SJSA1 (cell line): ENCODE results near the gene HTR3E. TPM values are rescaled to one million over a fixed set of nuclear protein-coding genes. Genes with fewer than 3 reads are reported as not detected.
"Not testable (repeated sequence)": the region's sequence is repeated elsewhere in the genome, so short reads cannot be mapped to it uniquely, and the experiment has no call there.

Source experiments
- DNase-seq, 2 experiments: peaks; one replicate each; pipeline ENCODE4 v3.0.0-alpha.2; 2015 to 2020; ENCODE audit warnings: low spot score in 2 of 2, low read depth in 1 of 2
- H3K27ac ChIP-seq: fragments of 250-450 bp; sonication (Bioruptor Pico); 2 replicates; pipeline ENCODE4 v1.5.1; 2020; ENCODE audit warnings: mild to moderate bottlenecking, moderate library complexity
- H3K27me3 ChIP-seq: fragments of 250-450 bp; sonication (Bioruptor Pico); replicated peaks from 2 replicates; pipeline ENCODE4 v1.5.1; 2020; ENCODE audit warnings: mild to moderate bottlenecking, moderate library complexity
- H3K36me3 ChIP-seq: fragments of 250-450 bp; sonication (Bioruptor Pico); 2 replicates; pipeline ENCODE4 v1.5.1; 2020; ENCODE audit warnings: mild to moderate bottlenecking
- H3K4me1 ChIP-seq: fragments of 250-450 bp; sonication (Bioruptor Pico); replicated peaks from 2 replicates; pipeline ENCODE4 v1.6.1; 2021; ENCODE audit warnings: mild to moderate bottlenecking
- H3K4me3 ChIP-seq: fragments of 250-450 bp; sonication (Bioruptor Pico); 2 replicates; pipeline ENCODE4 v1.5.1; 2020; ENCODE audit warnings: mild to moderate bottlenecking
- H3K9me3 ChIP-seq: fragments of 250-450 bp; sonication (Bioruptor Pico); replicated peaks from 2 replicates; pipeline ENCODE4 v1.5.1; 2020; ENCODE audit warnings: mild to moderate bottlenecking
- total RNA-seq: library from RNA; depleted of rRNA; stranded (reverse); fragments of >200 nt; shearing (Covaris generic); gene quantifications from 2 replicates; pipeline ENCODE4 v1.2.3, GENCODE V29; 2014

The HTR3E gene
- total RNA-seq, 1 experiment from 2014 or later: not detected

DNA sequence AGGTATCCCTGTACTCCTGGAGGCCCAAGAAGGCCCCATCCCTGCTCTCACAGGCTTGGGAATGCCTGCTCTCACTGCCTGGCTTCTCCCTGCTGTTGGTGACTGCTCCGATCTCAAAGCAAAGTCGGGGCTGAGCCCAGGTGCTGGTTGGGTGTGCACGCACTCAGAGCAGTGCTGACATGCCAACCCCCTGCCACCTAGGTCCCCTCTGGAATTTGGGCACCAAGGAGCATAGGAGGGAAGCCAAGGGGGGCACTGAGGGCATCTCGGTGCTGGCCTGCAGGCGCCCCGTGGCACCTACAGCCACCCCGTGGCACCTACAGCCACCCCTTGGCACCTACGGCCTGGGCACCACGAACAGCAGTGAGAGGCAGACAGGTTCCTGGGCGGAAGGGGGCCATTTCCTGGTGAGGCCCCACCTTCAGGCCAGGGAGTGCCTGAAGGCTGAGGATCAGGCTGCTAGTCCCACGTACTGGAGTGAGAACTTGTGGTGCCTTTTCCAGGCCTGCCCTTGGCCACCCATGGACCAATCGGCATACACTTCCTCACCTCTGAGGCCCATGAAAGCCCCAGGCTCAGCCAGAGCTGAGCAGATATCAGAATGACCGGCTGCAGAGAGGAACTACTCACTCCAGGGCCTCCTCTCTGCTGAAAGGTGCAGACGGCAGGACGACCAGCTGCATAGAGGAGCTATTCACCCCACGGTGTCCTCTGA is 15.6 kb upstream of the HTR3E start:
- H3K4me3 ChIP-seq: no peak overlapping the region
- no peak for DNase-seq
- peaks cover 14% of the 10 kb centered on the region for H3K4me1 ChIP-seq
- H3K36me3 ChIP-seq: no peaks in the 10 kb centered on the region
- no peak overlapping the region for H3K27ac ChIP-seq
- peaks cover 6% of the 10 kb centered on the region; the same call in 1 of the 2 replicates for H3K9me3 ChIP-seq
- H3K27me3 ChIP-seq: no peaks in the 10 kb centered on the region

DNA sequence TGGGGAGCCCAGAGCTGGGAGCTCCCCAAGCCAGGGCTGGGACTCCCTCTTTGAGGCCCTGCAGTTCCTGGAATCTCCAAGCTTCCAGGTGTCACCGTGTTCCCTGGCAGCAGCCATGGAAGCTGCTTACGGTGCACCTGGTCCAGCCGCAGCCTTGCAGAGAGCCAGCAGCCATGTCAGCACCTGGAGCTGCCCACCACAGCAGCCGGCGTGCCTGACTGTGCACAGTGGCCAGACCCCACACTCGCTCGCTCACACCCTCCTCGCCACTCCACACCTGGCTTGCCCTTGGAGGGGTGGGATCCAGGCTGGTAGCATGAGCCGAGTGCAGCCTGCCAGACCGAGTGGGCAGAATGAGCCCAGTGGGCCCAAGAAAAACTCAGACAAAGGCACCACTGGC is 14.8 kb upstream of the HTR3E start:
- Histone ChIP-seq H3K4me1 (peaks cover 14% of the 10 kb centered on the region), H3K36me3 (no peaks in the 10 kb centered on the region), H3K4me3 (no peak overlapping the region), H3K27ac (no peak overlapping the region), H3K9me3 (peaks cover 6% of the 10 kb centered on the region; the same call in 1 of the 2 replicates), H3K27me3 (no peaks in the 10 kb centered on the region)
- no peak for DNase-seq

DNA sequence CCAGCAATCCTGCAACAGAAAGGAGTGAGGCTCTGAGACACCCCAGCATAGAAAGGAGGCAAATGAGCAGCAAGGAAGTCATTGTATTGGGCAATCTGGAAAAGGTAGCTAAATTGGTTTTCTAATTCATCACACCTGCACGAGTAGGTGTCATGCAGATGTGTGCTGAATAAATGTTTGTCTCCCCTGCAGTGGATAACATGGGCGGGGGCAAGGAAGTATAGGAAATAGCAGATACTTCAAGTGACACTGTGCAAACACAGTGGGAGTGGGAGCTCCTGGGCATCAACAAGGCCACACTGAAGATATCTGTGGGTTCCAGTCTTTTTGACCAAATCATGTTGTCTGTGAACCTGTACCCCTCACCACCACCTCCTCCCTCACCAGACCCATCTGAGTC is 14.4 kb upstream of the HTR3E start:
- no peaks in the 10 kb centered on the region for H3K36me3 ChIP-seq
- H3K4me3 ChIP-seq: no peak overlapping the region
- DNase-seq: no peak
- H3K9me3 ChIP-seq: peaks cover 6% of the 10 kb centered on the region; the same call in 1 of the 2 replicates
- H3K4me1 ChIP-seq: peaks cover 14% of the 10 kb centered on the region
- H3K27me3 ChIP-seq: no peaks in the 10 kb centered on the region
- no peak overlapping the region for H3K27ac ChIP-seq

DNA sequence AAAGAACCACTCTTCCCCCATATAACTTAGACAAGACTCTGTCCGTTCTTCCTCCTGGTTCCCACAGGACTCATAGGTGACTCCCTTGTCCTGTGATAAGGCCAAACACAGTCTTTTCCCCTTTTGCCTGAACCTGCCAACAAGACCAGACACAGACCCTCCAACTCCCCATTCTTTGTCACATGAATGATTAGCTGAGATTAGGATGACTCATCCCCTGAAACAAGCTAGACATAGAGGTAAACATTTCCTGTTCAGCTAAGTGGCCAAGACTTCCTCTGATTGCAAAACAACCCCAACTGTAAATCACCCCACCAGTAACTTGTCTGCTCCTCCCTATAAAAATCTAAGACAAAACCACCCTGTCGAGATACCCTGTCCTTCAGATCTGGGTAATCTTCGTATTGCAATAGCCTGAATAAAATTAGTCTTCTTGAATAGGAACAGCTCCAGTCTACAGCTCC is 11.4 kb upstream of the HTR3E start:
- Histone ChIP-seq H3K9me3 (peaks cover 6% of the 10 kb centered on the region; the same call in 1 of the 2 replicates), H3K27ac (no peak overlapping the region), H3K4me3 (no peak overlapping the region), H3K27me3 (no peaks in the 10 kb centered on the region), H3K36me3 (no peaks in the 10 kb centered on the region), H3K4me1 (peaks cover 5% of the 10 kb centered on the region; the same call in 1 of the 2 replicates)
- DNase-seq: no peak

DNA sequence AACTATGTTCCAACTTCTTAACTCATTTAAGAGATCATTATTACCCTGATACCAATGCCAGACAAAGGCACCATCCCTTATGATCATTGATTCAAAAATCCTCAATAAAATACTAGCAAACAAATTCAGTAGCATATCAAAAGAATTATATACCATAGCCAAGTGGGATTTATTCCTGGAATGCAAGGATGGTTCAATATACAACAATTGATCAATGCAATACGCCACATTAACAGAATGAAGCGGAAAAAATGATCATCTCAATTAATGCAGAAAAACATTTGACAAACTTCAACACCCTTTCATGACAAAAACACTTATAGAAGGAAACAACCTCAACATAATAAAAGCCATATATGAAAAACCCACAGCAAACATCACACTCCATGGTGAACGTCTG is 4.7 kb upstream of the HTR3E start:
- Histone ChIP-seq H3K4me3 (no peak overlapping the region), H3K27ac (no peak overlapping the region), H3K4me1 (peaks cover 5% of the 10 kb centered on the region), H3K27me3 (no peaks in the 10 kb centered on the region), H3K9me3 (peaks cover 12% of the 10 kb centered on the region), H3K36me3 (no peaks in the 10 kb centered on the region)
- DNase-seq: no peak

GRCh38 chr3:184097556-184097955 is 692 bp downstream of the HTR3E start:
- Histone ChIP-seq H3K27me3 (no peaks in the 10 kb centered on the region), H3K4me3 (no peak overlapping the region), H3K27ac (no peak overlapping the region), H3K4me1 (no peaks in the 10 kb centered on the region; the same call in 1 of the 2 replicates), H3K36me3 (no peaks in the 10 kb centered on the region), H3K9me3 (no peaks in the 10 kb centered on the region)
- DNase-seq: no peak

DNA sequence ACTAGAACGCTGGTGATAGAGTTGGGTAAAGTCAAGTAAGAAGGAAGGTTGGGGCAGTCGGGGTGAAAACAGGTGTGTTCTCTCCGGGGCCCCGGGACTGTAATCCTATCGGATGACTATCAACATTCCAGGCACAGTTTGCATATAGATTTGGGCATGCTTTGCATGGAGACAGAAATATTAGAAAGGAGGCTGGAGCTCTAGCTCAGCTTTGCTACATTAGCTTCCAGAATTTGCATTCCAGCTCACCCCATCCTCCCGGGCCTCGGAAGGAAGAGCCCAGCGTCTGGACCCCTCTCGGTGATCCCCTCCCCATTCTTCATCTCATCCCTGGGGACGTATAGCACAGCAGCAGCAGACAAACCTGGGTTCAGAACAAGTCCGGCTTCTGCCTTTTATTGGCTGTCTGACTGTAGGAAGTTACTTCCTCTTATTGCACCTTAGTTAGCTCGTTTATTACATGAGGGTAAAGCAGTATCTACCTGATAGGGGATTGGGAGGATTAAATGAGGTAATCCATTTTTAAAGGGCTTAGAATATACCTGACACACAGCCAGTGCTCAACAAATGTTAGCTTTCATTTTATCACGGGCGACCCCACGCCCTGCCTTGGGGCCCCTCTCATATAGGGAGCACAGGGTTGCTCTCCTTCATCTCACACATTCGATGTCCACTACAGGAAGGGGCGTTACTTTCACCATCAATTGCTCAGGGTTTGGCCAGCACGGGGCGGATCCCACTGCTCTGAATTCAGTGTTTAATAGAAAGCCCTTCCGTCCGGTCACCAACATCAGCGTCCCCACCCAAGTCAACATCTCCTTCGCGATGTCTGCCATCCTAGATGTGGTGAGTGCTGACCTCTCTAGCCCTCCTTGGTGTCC is 3.2 kb downstream of the HTR3E start:
- Histone ChIP-seq H3K9me3 (no peaks in the 10 kb centered on the region), H3K4me1 (no peaks in the 10 kb centered on the region; the same call in 1 of the 2 replicates), H3K27me3 (no peaks in the 10 kb centered on the region), H3K36me3 (no peaks in the 10 kb centered on the region), H3K27ac (no peak overlapping the region), H3K4me3 (no peak overlapping the region)
- peak in 1 of 2 experiments; percentile 14 for DNase-seq

DNA sequence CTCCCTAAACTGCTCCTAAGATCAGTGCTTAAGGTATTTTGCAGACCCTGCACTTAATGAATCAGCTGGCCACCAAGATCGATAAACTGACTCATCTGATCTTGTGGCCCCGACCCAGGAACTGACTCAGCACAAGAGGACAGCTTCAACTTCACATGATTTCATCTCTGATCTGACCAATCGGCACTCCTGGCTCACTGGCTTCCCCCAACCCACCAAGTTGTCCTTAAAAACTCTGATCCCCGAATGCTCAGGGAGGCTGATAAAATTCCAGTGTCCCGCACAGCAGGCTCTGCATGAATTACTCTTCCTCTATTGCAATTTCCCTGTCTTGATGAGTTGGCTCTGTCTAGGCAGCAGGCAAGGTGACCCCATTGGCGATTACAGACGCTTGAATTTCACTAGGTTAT is 13.5 kb downstream of the HTR3E start:
- Histone ChIP-seq H3K4me3 (no peak overlapping the region), H3K4me1 (peaks cover 13% of the 10 kb centered on the region), H3K9me3 (no peaks in the 10 kb centered on the region), H3K36me3 (no peaks in the 10 kb centered on the region), H3K27ac (peak overlapping the region; percentile 63), H3K27me3 (no peaks in the 10 kb centered on the region)
- DNase-seq: peak; percentile 78 to 87

DNA sequence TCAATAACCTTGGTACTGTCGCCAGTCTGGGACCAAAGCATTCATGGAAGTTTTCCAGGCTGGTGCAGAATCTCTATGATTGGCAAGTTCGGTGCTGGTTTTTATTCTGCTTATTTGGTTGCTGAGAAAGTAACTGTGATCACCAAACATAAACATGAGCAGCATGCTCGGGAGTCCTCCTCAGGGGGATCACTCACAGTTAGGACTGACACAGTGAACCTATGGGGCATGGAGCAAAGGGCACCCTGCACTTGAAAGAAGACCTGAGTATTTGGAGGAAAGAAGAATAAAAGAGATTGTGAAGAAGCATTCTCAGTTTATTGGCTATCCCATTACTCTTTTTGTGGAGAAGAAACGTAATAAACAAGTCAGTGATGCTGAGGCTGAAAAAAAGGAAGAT is 19.2 kb downstream of the HTR3E start:
- Histone ChIP-seq H3K27ac (no peak overlapping the region), H3K27me3 (no peaks in the 10 kb centered on the region), H3K9me3 (no peaks in the 10 kb centered on the region), H3K36me3 (no peaks in the 10 kb centered on the region), H3K4me3 (no peak overlapping the region), H3K4me1 (peaks cover under 1% of the 10 kb centered on the region)
- no peak for DNase-seq

- H3K27ac ChIP-seq: no peak overlapping the region
- H3K36me3 ChIP-seq: no peaks in the 10 kb centered on the region
- no peak for DNase-seq
- H3K9me3 ChIP-seq: no peaks in the 10 kb centered on the region
- no peaks in the 10 kb centered on the region for H3K4me1 ChIP-seq
- H3K27me3 ChIP-seq: no peaks in the 10 kb centered on the region
- H3K4me3 ChIP-seq: no peak overlapping the region
These were observed 20.8 kb downstream of the HTR3E start for GRCh38 chr3:184117636-184118035.

- not testable (repeated sequence) for H3K36me3 ChIP-seq, H3K27me3 ChIP-seq, H3K4me3 ChIP-seq, H3K27ac ChIP-seq, H3K9me3 ChIP-seq, DNase-seq
- peaks cover 19% of the 10 kb centered on the region for H3K4me1 ChIP-seq
These were observed 24.2 kb downstream of the HTR3E start for GRCh38 chr3:184121031-184121430.

DNA sequence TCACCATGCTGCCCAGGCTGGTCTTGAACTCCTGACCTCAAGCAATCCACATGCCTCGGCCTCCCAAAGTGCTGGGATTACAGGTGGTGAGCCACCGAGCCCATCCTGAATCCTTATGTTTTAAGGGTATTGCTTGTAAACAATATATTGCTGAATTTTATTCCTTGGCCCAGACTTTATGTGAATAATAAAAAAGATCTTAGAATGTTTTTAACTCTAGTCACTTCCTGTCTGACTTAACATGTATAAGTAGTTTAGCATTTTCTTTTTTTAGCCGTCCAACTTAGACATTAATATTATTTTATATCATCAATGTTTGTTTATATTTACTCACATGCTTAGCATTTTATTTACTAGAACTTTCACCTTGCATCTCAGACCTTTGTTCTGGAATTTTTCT is 29.1 kb downstream of the HTR3E start:
- Histone ChIP-seq H3K27ac (no peak overlapping the region), H3K4me1 (peaks cover 20% of the 10 kb centered on the region), H3K36me3 (no peaks in the 10 kb centered on the region), H3K4me3 (no peak overlapping the region), H3K27me3 (no peaks in the 10 kb centered on the region), H3K9me3 (no peaks in the 10 kb centered on the region)
- peak in 1 of 2 experiments; percentile 28 for DNase-seq

- no peaks in the 10 kb centered on the region for H3K27me3 ChIP-seq
- H3K36me3 ChIP-seq: no peaks in the 10 kb centered on the region
- H3K27ac ChIP-seq: no peak overlapping the region
- no peak overlapping the region for H3K4me3 ChIP-seq
- no peak for DNase-seq
- H3K9me3 ChIP-seq: no peaks in the 10 kb centered on the region
- peaks cover 13% of the 10 kb centered on the region for H3K4me1 ChIP-seq
These were observed 32.1 kb downstream of the HTR3E start for GRCh38 chr3:184129012-184129411.

DNA sequence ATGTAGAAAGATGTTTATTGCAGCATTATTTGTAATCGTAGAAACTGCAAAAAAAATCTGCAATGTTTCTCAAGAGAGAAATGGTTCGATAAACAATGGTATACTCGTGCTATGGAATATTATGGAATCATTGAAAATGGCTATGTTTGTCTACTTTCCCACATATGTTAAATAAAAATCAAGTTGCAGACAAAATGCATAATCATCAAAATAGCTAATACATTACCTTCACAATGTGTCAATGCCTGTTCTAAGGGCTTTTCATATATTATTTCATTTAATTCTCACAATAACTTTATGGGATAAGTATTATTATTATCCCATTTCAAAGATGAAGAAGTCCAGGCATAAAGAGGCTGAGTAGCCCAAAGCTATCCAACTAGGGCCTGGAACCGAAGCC is 36.1 kb downstream of the HTR3E start:
- Histone ChIP-seq H3K27me3 (no peaks in the 10 kb centered on the region), H3K9me3 (no peaks in the 10 kb centered on the region), H3K4me3 (no peak overlapping the region), H3K36me3 (peaks cover 16% of the 10 kb centered on the region), H3K4me1 (peaks cover 27% of the 10 kb centered on the region), H3K27ac (no peak overlapping the region)
- DNase-seq: no peak
